B cell (primary cell): ENCODE data around the gene IGFN1. TPM values are rescaled to one million over a fixed set of nuclear protein-coding genes. Genes with fewer than 3 reads are reported as not detected.

Experiments
- ATAC-seq: fragments of 200-7000 bp; cut with Tn5 transposase; one replicate; pipeline ENCODE4 v1.10.0; 2021; ENCODE audit warnings: low read depth, mild to moderate bottlenecking, moderate number of reproducible peaks, moderate library complexity
- CTCF ChIA-PET: fragments of 350-600 bp; sonication (Branson Sonifier 250); formaldehyde crosslinking; loops from one replicate; lab custom pipeline; 2021; ENCODE audit warnings: antibody characterized with exemption, inconsistent platforms; lab: Charles Lee
- POLR2A ChIA-PET: fragments of 350-600 bp; sonication (Branson Sonifier 250); formaldehyde crosslinking; loops from one replicate; lab custom pipeline; 2021; ENCODE audit warnings: antibody characterized with exemption; lab: Charles Lee
- DNase-seq: peaks from one replicate; pipeline ENCODE4 v3.0.0; 2013
- H2AFZ ChIP-seq: 2 replicates; pipeline ENCODE4 v1.6.1; 2012; ENCODE audit warnings: mild to moderate bottlenecking, low read depth, low read length; ENCODE audit not compliant: insufficient read depth, poor library complexity, severe bottlenecking
- H3K27ac ChIP-seq, 2 donors: 1 replicate in 1 of 2; 2 replicates in 1 of 2; pipeline ENCODE4 v1.5.1; 2012 to 2013; ENCODE audit warnings: low read length in 2 of 2, mild to moderate bottlenecking in 2 of 2, moderate library complexity in 1 of 2
- H3K27me3 ChIP-seq, 4 experiments: fragments of 200-600 bp in 1 of 4; sonication (generic) in 1 of 4; replicated peaks in 1 of 4; 1 replicate in 2 of 4; 2 replicates in 2 of 4; pipeline versions ENCODE4 v1.6.1 to v1.7.0; 2013 to 2016; ENCODE audit warnings: low read length in 3 of 4, mild to moderate bottlenecking in 2 of 4, mixed read lengths in 1 of 4, moderate library complexity in 1 of 4; ENCODE audit not compliant: insufficient read depth in 4 of 4, control insufficient read depth in 3 of 4; ENCODE audit errors: control extremely low read depth in 1 of 4
- H3K36me3 ChIP-seq, 2 experiments: replicated peaks in 1 of 2; 1 replicate in 1 of 2; 2 replicates in 1 of 2; pipeline versions ENCODE4 v1.6.1 to v1.7.1; 2013; ENCODE audit warnings: low read length in 1 of 2; ENCODE audit not compliant: insufficient read depth in 2 of 2, control insufficient read depth in 1 of 2; ENCODE audit errors: control extremely low read depth in 1 of 2, extremely low read depth in 1 of 2
- H3K4me1 ChIP-seq, 2 donors: fragments of 200-600 bp in 1 of 2; sonication (generic) in 1 of 2; 1 replicate in 1 of 2; 2 replicates in 1 of 2; pipeline versions ENCODE4 v1.5.1 to v1.6.1; 2013 to 2017; ENCODE audit warnings: low read length in 2 of 2; ENCODE audit not compliant: control insufficient read depth in 2 of 2, insufficient read depth in 2 of 2
- H3K4me2 ChIP-seq: replicated peaks from 2 replicates; pipeline ENCODE3; 2012; ENCODE audit warnings: mild to moderate bottlenecking, low read depth, low read length; ENCODE audit not compliant: poor library complexity, severe bottlenecking
- H3K4me3 ChIP-seq, 5 experiments: fragments of 200-600 bp in 1 of 5; sonication (generic) in 1 of 5; 1 replicate in 3 of 5; 2 replicates in 2 of 5; pipeline versions ENCODE4 v1.5.1 to v1.7.0; 2011 to 2016; ENCODE audit warnings: low read length in 4 of 5, mild to moderate bottlenecking in 4 of 5, low read depth in 2 of 5, control low read depth in 1 of 5, moderate library complexity in 1 of 5; ENCODE audit not compliant: insufficient read depth in 1 of 5; ENCODE audit errors: control extremely low read depth in 1 of 5, extremely low read depth in 1 of 5
- H3K79me2 ChIP-seq: fragments of 200-600 bp; sonication (generic); one replicate; pipeline ENCODE4 v1.6.0; 2016; ENCODE audit warnings: low read length; ENCODE audit not compliant: control insufficient read depth, insufficient read depth
- H3K9ac ChIP-seq: fragments of 200-600 bp; sonication (generic); 2 replicates; pipeline ENCODE4 v1.6.1; 2017; ENCODE audit warnings: mild to moderate bottlenecking, low read length, moderate library complexity
- H3K9me3 ChIP-seq, 3 donors: one replicate each; pipeline versions ENCODE4 v1.6.1 to v1.7.1; 2013; ENCODE audit warnings: low read length in 2 of 3; ENCODE audit not compliant: control insufficient read depth in 2 of 3, insufficient read depth in 1 of 3; ENCODE audit errors: control extremely low read depth in 1 of 3
- H4K20me1 ChIP-seq: 2 replicates; pipeline ENCODE4 v1.6.0; 2012; ENCODE audit warnings: mild to moderate bottlenecking, low read length; ENCODE audit not compliant: insufficient read depth, control insufficient read depth, poor library complexity, severe bottlenecking
- H3K27ac Mint-ChIP-seq: one replicate; pipeline ENCODE4 v1.8.0; 2021; ENCODE audit warnings: mixed read lengths
- H3K27me3 Mint-ChIP-seq: one replicate; pipeline ENCODE4 v1.8.0; 2021; ENCODE audit warnings: mixed read lengths
- H3K4me1 Mint-ChIP-seq: one replicate; pipeline ENCODE4 v1.8.0; 2021; ENCODE audit warnings: mixed read lengths
- H3K4me3 Mint-ChIP-seq: one replicate; pipeline ENCODE4 v1.8.0; 2021; ENCODE audit warnings: mixed read lengths
- H3K9me3 Mint-ChIP-seq: one replicate; pipeline ENCODE4 v1.8.0; 2022; ENCODE audit warnings: mixed read lengths; ENCODE audit not compliant: insufficient read depth
- CTCF ChIP-seq: fragments of 200-600 bp; IDR thresholded peaks from one replicate; pipeline ENCODE4 v1.8.0; 2022; ENCODE audit warnings: antibody characterized with exemption, mild to moderate bottlenecking
- EZH2 ChIP-seq: IDR thresholded peaks from 2 replicates; pipeline ENCODE4 v1.6.1; 2012; ENCODE audit warnings: borderline replicate concordance, low read depth, mild to moderate bottlenecking, moderate library complexity, low read length; ENCODE audit not compliant: insufficient read depth, poor library complexity, severe bottlenecking
- WGBS: methylation state at CpG from one replicate; pipeline ENCODE4 v1.1.5; 2013; ENCODE audit warnings: missing lambda C conversion rate; ENCODE audit not compliant: insufficient coverage; 5-methylcytosine and 5-hydroxymethylcytosine counted together
- intact Hi-C: fragments of 100-400 bp; cut with micrococcal nuclease; formaldehyde crosslinking; loops from one replicate; pipeline ENCODE4 v1.10.0; 2022
- polyA plus RNA-seq: library from polyadenylated mRNA; depleted of rRNA; stranded (reverse); fragments of >200 nt; gene quantifications from 2 replicates; pipeline ENCODE4 v1.2.3, GENCODE V29; 2012
- total RNA-seq, 2 donors: library from RNA; stranded (reverse); fragments of 120-200 nt in 1 of 2; gene quantifications; 1 replicate in 1 of 2; 2 replicates in 1 of 2; pipeline versions ENCODE4 v1.2.3 to v1.2.4, GENCODE V29; 2013 to 2022

The IGFN1 gene
- total and polyA plus RNA-seq, 2 donors (not counting 1 experiment from before 2014, with no cell fraction given) = not detected

GRCh38 chr1:201192261-201192788 lies 1.7 kb downstream of the IGFN1 start:
- Mint-ChIP-seq H3K27me3 (peaks cover 44% of the 10 kb centered on the region), H3K27ac (no peak overlapping the region), H3K4me3 (no peak overlapping the region), H3K4me1 (no peaks in the 10 kb centered on the region), H3K9me3 (no peaks in the 10 kb centered on the region)
- Histone ChIP-seq H3K4me1 (no peaks in the 10 kb centered on the region), H3K27me3 (peaks cover 0 to 2% (median 0%) of the 10 kb centered on the region in 4 experiments), H3K36me3 (no peaks in the 10 kb centered on the region), H3K27ac (no peak overlapping the region), H4K20me1 (no peaks in the 10 kb centered on the region), H3K4me3 (no peak overlapping the region), H2AFZ (no peak overlapping the region), H3K9me3 (no peaks in the 10 kb centered on the region), H3K4me2 (no peak overlapping the region), H3K79me2 (no peaks in the 10 kb centered on the region), H3K9ac (no peak overlapping the region)
- no peak for TF ChIP-seq CTCF
- no peak for TF ChIP-seq EZH2
- no peak for ATAC-seq
- CTCF ChIA-PET = no interaction called here
- DNase-seq = no peak
- WGBS = 100% methylated on average over 1 of the region's 3 CpGs
- intact Hi-C loops = no loop called here
- POLR2A ChIA-PET = interaction anchor here (0.6 kb wide), 1 partner anchor 520 kb away, joined by 4 read pairs; no protein-coding TSS in a partner anchor

- H2AFZ ChIP-seq = no peak overlapping the region
- CTCF ChIA-PET = no interaction called here
- 100% methylated on average over 2 of the region's 6 CpGs for WGBS
- no peaks in the 10 kb centered on the region for H3K36me3 ChIP-seq
- no peak overlapping the region for H3K4me3 Mint-ChIP-seq
- no peak overlapping the region for H3K4me2 ChIP-seq
- no peaks in the 10 kb centered on the region for H3K4me1 Mint-ChIP-seq
- H3K9ac ChIP-seq = no peak overlapping the region
- intact Hi-C loops = no loop called here
- peaks cover 30% of the 10 kb centered on the region for H3K27me3 Mint-ChIP-seq
- ATAC-seq (no peak), DNase-seq (no peak)
- H3K4me3 ChIP-seq = no peak overlapping the region
- no peaks in the 10 kb centered on the region for H3K4me1 ChIP-seq
- H3K27me3 ChIP-seq = peaks cover 0 to 2% (median 0%) of the 10 kb centered on the region in 4 experiments
- no peaks in the 10 kb centered on the region for H4K20me1 ChIP-seq
- no peak overlapping the region for H3K27ac Mint-ChIP-seq
- H3K9me3 ChIP-seq = no peaks in the 10 kb centered on the region
- POLR2A ChIA-PET = no interaction called here
- no peak overlapping the region for H3K27ac ChIP-seq
- TF ChIP-seq EZH2 (no peak), CTCF (no peak)
- no peaks in the 10 kb centered on the region for H3K9me3 Mint-ChIP-seq
- no peaks in the 10 kb centered on the region for H3K79me2 ChIP-seq
These were observed 3.4 kb downstream of the IGFN1 start for GRCh38 chr1:201194046-201194445.
